Loucy (cell line): ENCODE data around the gene VWA1.
"Not testable (repeated sequence)": the region's sequence is repeated elsewhere in the genome, so short reads cannot be mapped to it uniquely, and the experiment has no call there.

Experiments
- H2AFZ ChIP-seq: fragments of 200-600 bp; sonication (generic); 2 replicates; pipeline ENCODE4 v1.6.0; 2016; ENCODE audit warnings: antibody characterized with exemption, mild to moderate bottlenecking, low read length, moderate library complexity
- H3F3A ChIP-seq: fragments of 200-600 bp; 2 replicates; pipeline ENCODE4 v1.6.0; 2016; ENCODE audit warnings: antibody characterized with exemption, low read depth, mild to moderate bottlenecking
- H3K27me3 ChIP-seq: fragments of 200-600 bp; sonication (generic); 2 replicates; pipeline ENCODE4 v1.6.1; 2014; ENCODE audit warnings: low read length, mild to moderate bottlenecking; ENCODE audit not compliant: insufficient read depth, poor library complexity, severe bottlenecking
- H3K36me3 ChIP-seq: fragments of 200-600 bp; sonication (generic); 2 replicates; pipeline ENCODE4 v1.6.1; 2016; ENCODE audit warnings: low read length; ENCODE audit not compliant: insufficient read depth
- H3K4me1 ChIP-seq: fragments of 200-600 bp; sonication (generic); 2 replicates; pipeline ENCODE4 v1.5.1; 2014; ENCODE audit warnings: low read length, mild to moderate bottlenecking; ENCODE audit not compliant: insufficient read depth, poor library complexity, severe bottlenecking
- H3K4me2 ChIP-seq: fragments of 200-600 bp; sonication (generic); 2 replicates; pipeline ENCODE4 v1.6.0; 2014; ENCODE audit warnings: antibody characterized with exemption, low read length, low read depth, mild to moderate bottlenecking; ENCODE audit not compliant: poor library complexity, severe bottlenecking
- H3K4me3 ChIP-seq: fragments of 200-600 bp; sonication (generic); 2 replicates; pipeline ENCODE4 v1.5.1; 2014; ENCODE audit warnings: low read length, mild to moderate bottlenecking, mixed read lengths; ENCODE audit not compliant: poor library complexity, severe bottlenecking
- H3K79me2 ChIP-seq: fragments of 200-600 bp; sonication (generic); 2 replicates; pipeline ENCODE4 v1.6.1; 2014; ENCODE audit warnings: low read length; ENCODE audit not compliant: insufficient read depth
- H3K9ac ChIP-seq: fragments of 200-600 bp; sonication (generic); 2 replicates; pipeline ENCODE4 v1.6.0; 2014; ENCODE audit warnings: mild to moderate bottlenecking, low read depth, low read length, moderate library complexity; ENCODE audit not compliant: poor library complexity, severe bottlenecking
- H3K9me2 ChIP-seq: fragments of 200-600 bp; sonication (generic); replicated peaks from 2 replicates; pipeline ENCODE4 v1.6.1; 2016; ENCODE audit warnings: low read depth, low read length, mixed read lengths
- H3K9me3 ChIP-seq: fragments of 200-600 bp; sonication (generic); 2 replicates; pipeline ENCODE4 v1.6.1; 2014; ENCODE audit warnings: mild to moderate bottlenecking, antibody characterized with exemption, low read length, low read depth; ENCODE audit not compliant: insufficient read depth
- H4K20me1 ChIP-seq: fragments of 200-600 bp; sonication (generic); 2 replicates; pipeline ENCODE4 v1.6.0; 2014; ENCODE audit warnings: antibody characterized with exemption, low read length, mild to moderate bottlenecking; ENCODE audit not compliant: insufficient read depth, poor library complexity, severe bottlenecking
- CTCF ChIP-seq: fragments of 200-600 bp; sonication (generic); conservative IDR thresholded peaks from 2 replicates; pipeline ENCODE4 v1.5.1; 2014; ENCODE audit warnings: mild to moderate bottlenecking, antibody characterized with exemption, low read length
- EZH2phosphoT487 ChIP-seq: fragments of 200-600 bp; IDR thresholded peaks from 2 replicates; pipeline ENCODE4 v1.6.1; 2018; ENCODE audit warnings: antibody characterized with exemption, mild to moderate bottlenecking, moderate library complexity, borderline replicate concordance

VWA1 gene

GRCh38 chr1:1442069-1442770 lies 6.7 kb downstream of the VWA1 start:
- Histone ChIP-seq H4K20me1 (no peaks in the 10 kb centered on the region), H3K4me3 (no peak overlapping the region), H3K4me2 (no peak overlapping the region), H3K9me2 (no peaks in the 10 kb centered on the region), H3K79me2 (no peaks in the 10 kb centered on the region), H3K36me3 (no peaks in the 10 kb centered on the region), H2AFZ (no peak overlapping the region), H3K9ac (no peak overlapping the region), H3K9me3 (no peaks in the 10 kb centered on the region), H3K27me3 (no peaks in the 10 kb centered on the region), H3F3A (no peaks in the 10 kb centered on the region), H3K4me1 (peaks cover 21% of the 10 kb centered on the region)
- no peak for TF ChIP-seq CTCF
- no peak for TF ChIP-seq EZH2phosphoT487

- H3K4me2 ChIP-seq, H2AFZ ChIP-seq, H4K20me1 ChIP-seq, H3K4me3 ChIP-seq, H3K79me2 ChIP-seq, H3K4me1 ChIP-seq, H3F3A ChIP-seq, H3K9me2 ChIP-seq, H3K27me3 ChIP-seq, H3K9ac ChIP-seq, H3K9me3 ChIP-seq, H3K36me3 ChIP-seq: not testable (repeated sequence)
Observed at GRCh38 chr1:1446631-1447030, 11.1 kb downstream of the VWA1 start.

DNA sequence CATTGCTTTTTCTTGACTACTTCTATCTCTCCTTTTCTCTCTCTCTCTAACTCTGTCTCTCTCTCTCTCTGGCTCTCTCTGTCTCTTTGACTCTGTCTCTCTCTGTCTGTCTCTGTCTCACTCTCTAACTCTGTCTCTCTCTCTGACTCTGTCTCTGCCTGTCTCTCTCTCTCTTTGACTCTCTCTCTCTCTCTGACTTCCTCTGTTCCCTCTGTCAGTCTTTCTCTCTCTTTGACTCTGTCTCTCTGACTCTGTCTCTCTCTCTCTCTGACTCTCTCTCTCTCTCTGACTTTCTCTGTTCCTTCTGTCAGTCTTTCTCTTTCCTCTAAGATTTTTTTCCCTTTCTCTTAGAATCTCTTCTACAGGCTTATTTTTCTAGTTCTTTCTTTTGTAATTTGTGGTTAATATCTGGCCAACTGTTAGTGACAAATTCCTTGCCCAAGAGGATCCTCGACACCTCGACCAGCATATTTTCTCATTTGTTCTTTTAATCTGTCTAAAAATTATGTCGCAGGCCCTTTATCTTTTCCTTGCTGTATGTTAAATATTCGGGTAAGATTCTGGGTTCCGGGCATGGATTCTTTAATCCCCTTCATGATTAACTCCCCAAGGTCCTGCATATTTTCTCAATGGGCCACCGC lies 13.7 kb downstream of the VWA1 start, which contains the start of gene ATAD3C:
Gene ATAD3C, plus strand, starts transcription at position 591 of the 641 bp plus-strand sequence. CDS start 995 bp downstream, outside the sequence.
- no peak within 1 kb of the TSS for H2AFZ ChIP-seq

GRCh38 chr1:1450616-1451015 lies 15.1 kb downstream of the VWA1 start:
- not testable (repeated sequence) for H3K4me1 ChIP-seq, H3K4me2 ChIP-seq, H3K27me3 ChIP-seq, H3K9me3 ChIP-seq, H2AFZ ChIP-seq, H3K4me3 ChIP-seq, H3K9ac ChIP-seq, H4K20me1 ChIP-seq, H3K36me3 ChIP-seq, H3F3A ChIP-seq, H3K79me2 ChIP-seq, H3K9me2 ChIP-seq

More for the DNA sequence above, 13.7 kb downstream of the VWA1 start, which contains the start of gene ATAD3C:
- H4K20me1 ChIP-seq: no peaks in the 10 kb centered on the region
- no peaks in the 10 kb centered on the region for H3K9me2 ChIP-seq
- H3K27me3 ChIP-seq: no peaks in the 10 kb centered on the region
- no peaks in the 10 kb centered on the region for H3K4me1 ChIP-seq
- no peaks in the 10 kb centered on the region for H3K36me3 ChIP-seq
- no peaks in the 10 kb centered on the region for H3K9me3 ChIP-seq
- H3F3A ChIP-seq: no peaks in the 10 kb centered on the region
- H3K9ac ChIP-seq: no peak within 1 kb of the TSS
- H3K79me2 ChIP-seq: no peaks in the 10 kb centered on the region
- TF ChIP-seq CTCF (no peak), EZH2phosphoT487 (no peak)
- no peak within 1 kb of the TSS for H3K4me2 ChIP-seq
- H3K4me3 ChIP-seq: no peak within 1 kb of the TSS
